Amygdala (tissue), 56 donors: Measurements from ENCODE around the gene PRDM16.

Experiments used
- DNase-seq, 56 donors: peaks; one replicate each; lab custom pipeline; 2025; lab: John Stamatoyannopoulos, UW

Gene PRDM16

DNA sequence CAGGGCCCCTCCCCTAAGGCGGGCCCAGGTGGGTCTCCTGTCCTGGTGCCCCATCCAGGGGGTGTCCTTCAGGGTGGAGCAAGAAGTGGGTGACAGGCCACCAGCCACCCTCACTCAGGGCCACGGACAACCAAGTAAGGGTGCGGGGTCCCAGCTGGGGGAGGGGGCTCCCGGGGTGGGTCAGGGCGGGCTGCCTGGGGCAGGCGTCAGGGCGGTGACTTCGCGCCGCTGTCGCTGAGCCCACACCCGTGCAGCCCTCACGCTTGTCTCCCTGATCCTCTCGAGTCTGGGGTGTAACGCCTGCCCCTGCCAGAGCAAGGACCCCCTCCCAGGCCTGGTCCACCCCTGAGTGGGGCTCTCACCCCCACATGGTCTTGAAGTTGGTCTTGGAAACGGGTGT is 407.7 kb downstream of the PRDM16 start:
- no peak for DNase-seq

DNA sequence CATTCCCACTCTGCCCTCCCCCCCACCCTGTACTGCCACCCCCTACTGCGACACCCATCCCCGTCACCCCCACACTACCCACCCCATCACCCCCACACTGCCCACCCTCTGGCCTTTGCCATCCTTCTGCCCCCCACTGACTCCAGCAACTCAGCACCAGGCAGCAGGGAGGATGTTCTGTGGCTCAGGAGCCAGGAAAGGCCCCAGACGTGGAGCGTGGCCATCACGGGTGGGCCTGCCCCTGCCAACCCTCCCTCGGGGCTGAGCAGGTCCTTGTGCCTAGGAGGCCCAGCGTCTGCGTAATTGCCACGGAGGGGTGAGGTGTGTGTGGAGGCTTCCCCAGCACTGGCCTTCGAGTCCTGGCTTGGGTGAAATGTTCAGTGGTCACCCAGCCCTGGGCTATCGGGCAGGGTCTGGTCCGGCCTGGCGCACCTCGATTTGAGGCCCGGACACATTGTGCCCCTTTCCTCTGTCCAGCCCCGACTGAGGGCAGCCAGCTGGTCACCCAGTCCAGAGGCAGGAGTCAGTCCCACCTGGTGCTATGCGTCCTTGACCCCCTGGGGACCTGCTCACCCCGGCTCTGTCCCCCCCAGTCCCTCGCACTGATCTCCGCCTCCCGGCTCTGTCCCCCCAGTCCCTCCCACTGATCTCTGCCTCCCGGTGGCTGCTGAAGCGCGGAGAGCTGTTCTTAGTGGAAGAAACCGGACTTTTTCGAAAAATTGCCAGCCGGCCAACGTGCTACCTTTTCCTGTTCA is 408.4 kb downstream of the PRDM16 start:
- DNase-seq, result peak in 1 of 56 donors; percentile 39

DNA sequence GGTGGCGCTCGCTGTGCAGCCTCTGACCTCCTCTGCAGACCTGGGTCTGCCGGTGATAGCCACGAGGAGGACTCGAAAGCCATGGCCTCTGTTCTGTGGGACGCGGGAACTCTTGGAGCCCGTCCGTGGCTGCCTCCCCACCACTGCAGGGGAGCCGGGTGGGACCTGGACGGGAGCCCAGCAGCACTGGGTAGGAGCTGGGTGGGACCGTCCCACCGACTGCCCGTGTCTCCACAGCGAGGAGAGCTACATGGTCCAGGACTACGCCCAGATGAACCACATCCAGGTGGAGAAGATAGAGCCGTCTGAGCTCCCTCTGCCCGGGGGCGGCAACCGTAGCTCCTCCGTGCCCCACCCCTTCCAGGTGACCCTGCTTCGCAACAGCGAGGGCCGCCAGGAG is 409.2 kb downstream of the PRDM16 start:
- DNase-seq, result no peak

DNA sequence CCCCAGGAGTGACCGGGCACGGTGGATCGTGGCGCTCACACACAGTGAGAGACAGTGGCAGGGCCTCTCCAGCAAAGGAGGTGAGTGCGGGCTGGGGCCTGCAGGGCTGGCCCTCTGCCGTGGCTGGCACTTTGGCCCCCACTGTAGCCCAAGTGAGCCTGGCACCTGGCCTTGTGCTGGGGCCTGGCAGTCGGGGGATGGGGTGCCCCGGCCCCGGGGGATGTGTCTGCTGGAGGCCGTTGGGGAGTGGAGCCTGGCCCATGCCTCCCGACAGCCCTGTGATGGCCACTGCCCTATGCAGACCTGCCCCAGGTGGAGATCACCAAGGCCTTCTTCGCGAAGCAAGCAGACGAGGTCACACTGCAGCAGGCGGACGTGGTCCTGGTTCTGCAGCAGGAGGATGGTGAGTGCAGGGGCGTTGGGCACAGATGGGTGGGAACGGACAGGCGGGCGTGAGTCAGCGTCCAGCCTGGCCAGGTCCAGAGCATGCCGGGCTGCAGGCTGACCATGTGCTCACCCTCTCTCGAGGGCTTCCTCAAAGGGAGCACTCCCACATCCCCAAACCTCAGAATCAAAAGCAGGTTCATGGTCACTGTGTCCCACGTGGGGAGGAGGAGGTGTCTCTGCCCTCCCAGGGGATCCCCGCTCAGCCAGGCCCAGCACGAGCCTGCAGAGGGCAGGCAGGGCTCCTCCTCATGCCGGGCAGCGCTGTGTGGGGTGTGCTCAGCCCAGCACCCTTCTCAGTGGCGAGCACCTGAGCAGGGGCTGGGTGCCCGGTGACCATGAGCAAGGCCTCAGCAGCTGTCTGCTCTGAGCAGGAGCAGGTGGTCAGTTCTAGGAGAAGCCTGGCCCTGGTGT is 410.7 kb downstream of the PRDM16 start:
- no peak for DNase-seq

DNA sequence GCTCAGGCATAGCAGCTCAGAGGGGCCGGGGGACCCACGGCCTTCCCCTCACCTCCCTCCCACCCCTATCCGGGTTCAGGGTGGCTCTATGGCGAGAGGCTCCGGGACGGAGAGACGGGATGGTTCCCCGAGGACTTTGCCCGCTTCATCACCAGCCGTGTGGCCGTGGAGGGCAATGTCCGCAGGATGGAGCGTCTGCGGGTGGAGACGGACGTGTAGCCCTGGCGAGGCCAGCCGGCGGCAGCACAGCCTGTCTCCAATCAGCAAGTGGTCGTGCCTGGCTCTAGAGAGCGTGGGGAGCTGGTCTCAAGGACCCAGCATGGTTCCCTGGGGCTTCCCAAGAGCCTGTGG is 411.3 kb downstream of the PRDM16 start:
- DNase-seq, result no peak

DNA sequence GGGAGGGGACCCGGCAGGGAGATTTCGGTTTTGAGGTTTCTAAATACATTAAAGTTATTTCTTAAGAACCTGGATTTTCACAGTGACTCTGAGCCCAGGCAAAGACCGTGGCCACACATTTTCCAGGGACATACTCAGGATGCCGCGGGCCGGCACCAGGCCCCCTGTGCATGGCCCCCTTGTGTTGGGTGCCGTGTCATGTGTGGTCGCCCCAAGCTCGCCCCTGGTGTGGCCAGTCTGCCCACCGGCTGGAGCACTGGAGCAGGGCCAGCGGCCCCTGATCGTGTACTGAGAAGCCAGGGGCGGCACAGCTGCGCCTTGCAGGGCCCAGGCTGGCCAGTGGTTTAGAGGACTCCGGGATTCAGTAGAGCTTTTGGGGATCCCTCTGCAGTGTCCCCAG is 412.0 kb downstream of the PRDM16 start:
- no peak for DNase-seq

- no peak for DNase-seq
These were observed 412.9 kb downstream of the PRDM16 start for GRCh38 chr1:3481836-3482375.

DNA sequence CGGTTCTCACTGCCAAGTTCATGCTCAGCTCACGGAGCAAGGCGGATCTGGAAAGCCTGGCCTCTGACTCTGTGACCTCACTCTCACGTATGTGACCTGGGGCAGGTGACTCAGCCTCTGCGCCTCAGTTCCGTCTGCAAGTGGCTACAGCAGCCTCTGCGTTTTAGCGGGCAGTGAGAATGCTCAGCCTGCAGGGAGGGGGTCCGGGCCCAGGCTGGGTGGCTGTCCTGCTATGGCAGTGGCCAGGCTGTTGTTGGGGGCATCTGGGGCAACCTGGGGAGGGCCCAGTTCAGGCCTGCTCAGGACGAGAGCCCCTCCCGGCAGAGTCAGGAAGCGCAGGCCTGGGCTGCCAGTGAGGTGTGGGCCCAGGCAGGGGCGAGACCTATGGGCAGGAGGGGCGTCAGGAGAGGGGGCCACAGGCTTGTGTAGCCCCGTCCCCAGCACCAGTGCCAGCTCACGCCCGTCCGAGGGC is 413.4 kb downstream of the PRDM16 start:
- no peak for DNase-seq

DNA sequence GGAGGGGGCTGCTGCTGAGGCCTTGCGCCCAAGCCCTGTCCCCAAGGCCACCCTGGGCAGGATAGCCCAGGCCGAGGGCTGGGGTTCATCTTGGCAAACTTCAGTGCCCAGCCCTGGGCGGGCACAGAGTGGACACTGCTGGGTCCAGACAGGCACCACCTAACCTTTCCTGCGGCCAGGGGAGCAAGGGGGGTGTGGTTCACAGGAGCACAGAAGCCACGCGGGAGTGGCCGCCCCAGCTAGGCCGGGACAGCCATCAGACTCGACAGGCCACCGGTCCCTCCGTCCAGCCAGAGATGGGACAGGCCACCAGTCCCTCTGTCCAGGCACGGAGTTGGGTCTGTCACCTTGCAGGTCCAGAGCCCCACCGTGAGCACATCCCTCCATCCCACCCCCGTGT is 414.4 kb downstream of the PRDM16 start:
- no peak for DNase-seq

DNA sequence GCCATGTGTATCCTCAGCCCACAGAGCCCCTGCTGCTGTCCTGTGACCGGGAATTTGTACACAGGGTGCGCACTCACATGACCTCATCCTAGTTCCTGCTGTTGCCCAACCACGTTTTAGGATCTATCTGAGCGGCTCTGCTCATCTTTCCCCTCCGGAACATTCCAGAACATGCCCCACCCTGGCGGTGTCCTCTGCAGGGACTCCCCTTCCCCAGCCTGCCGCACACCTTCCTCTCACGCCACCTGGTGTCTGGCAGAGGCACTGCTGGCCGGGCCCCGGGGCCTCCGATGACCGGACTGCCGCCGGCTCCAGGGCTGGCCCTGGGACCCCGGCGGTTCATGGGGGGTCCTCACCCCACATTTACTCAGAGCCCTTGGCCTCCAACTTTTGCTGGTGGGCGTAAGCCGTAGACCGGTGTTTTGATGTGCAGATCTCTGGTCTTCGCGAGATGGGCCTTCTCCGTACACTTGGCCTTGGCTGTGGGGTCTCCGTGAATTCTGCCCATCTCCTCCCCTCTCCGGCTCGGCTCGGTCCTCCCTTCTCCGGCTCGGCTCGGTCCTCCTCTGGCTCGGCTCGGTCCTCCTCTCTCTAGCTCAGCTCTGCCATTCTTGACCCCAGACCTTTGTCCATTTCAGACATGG is 414.9 kb downstream of the PRDM16 start:
- DNase-seq, result peak in 21 of 56 donors; percentile 6 to 84 (median 18)

DNA sequence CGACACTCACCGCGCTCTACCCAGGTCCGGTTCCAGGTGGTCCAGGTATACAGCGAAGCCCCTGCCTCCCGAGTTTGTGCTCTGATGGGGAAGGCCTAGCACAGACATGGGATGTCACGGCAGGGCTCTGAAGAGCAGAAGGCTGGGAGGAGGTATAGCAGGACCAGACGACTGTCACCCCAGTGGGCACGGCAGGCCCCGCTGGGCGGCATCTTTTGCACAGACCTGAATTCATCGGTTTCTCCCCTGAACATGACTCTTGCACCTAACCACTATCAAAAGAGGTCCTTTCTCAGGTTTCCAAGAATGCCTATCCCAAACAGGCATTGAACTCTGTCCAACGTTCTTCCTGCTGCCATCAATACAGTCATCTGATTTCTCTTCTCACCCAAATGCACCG is 416.0 kb downstream of the PRDM16 start:
- DNase-seq, result no peak
